Measurements from ENCODE around the gene TCEAL4.
"Not testable (repeated sequence)": the region's sequence is repeated elsewhere in the genome, so short reads cannot be mapped to it uniquely, and the experiment has no call there.

TCEAL4 gene

GRCh38 chrX:103585411-103586313, at the start of gene TCEAL4:
Gene TCEAL4, plus strand, starts transcription at chrX:103585515. Its CDS starts 1,161 bp downstream, at chrX:103586676.
- DNase-seq = no peak

GRCh38 chrX:103536071-103536470, 49.2 kb upstream of the TCEAL4 start:
- no peak for DNase-seq

DNA sequence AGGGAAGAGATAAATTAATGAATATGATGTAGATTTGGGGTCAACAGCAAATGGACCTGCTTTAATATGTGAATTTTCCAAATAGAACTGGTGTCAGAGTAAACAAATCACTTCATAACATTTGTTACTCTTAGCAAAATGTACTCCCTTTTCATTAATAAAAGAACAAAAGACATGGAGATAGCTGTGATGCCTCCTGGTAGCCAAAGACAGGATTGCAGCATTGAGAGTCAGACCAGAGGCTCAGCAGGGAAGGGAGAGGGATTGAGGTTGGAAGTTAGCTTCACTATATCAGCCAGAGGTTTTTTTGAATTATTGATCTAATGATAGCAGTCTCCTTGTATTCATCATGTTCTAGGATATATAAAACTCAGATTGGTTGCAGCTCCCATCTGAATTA, 48.6 kb upstream of the TCEAL4 start:
- DNase-seq = no peak

GRCh38 chrX:103537871-103538387, 47.4 kb upstream of the TCEAL4 start:
- no peak for DNase-seq

DNA sequence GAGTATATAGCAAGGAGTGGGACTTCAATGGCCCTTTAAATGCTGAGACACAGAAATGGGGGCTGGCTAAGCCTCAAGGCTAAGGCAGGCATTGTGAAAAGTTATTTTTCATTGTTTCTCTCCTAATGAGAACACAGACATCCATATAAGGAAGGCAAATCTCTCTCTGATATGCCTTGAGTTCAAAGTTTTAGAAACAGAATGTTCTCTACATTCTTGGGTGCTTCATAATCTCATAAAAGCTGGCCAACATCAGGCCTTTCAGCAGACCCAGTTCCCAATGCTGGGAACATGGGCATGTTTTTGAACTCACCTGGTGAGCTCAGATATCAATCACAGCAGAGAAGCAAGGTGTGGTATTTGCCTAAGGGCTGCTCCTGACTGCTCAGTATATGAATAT, 46.6 kb upstream of the TCEAL4 start:
- DNase-seq = no peak

DNA sequence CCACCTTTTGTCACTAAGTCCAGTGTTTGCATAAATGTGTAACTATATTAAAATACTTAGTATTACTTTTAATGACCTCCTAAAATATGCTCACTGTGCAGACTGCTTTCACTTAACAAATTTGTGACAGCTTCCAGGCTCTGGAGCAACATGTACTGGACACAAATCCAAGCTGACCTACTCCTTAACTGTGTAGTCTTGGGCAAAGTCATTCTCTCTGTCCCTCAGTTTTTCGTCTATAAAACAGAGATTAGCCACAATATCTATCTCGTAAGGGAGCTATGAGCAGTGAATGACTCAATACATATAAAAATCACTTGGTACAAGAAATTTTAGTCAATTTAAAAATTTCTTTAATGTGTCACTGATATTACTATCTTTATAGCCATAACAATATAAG, 45.6 kb upstream of the TCEAL4 start:
- no peak for DNase-seq

- DNase-seq = no peak
These were observed 45.2 kb upstream of the TCEAL4 start for GRCh38 chrX:103540145-103540544.

- DNase-seq = no peak
These were observed 35.4 kb upstream of the TCEAL4 start for GRCh38 chrX:103549916-103550315.

GRCh38 chrX:103550415-103551051, 34.8 kb upstream of the TCEAL4 start:
- DNase-seq = no peak

DNA sequence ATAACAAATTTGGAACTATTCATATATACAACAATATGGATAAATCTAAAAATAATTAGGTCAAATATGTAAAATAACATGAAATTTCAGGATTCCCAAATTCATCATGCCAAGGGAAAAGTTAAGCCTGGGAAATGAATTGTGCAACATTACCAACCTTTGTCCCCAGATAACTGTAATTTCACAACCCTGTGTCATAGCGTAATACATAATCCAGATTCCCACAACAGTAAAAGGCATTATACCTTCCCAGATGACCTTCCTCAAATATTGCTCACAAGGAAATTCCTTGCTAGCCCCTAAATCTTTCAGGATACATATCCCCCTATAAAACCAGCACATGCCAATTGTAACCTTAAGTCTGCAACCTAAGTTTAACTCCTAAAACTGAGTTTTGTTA, 33.1 kb upstream of the TCEAL4 start:
- DNase-seq = no peak

GRCh38 chrX:103554687-103555424, 30.5 kb upstream of the TCEAL4 start:
- DNase-seq = no peak

DNA sequence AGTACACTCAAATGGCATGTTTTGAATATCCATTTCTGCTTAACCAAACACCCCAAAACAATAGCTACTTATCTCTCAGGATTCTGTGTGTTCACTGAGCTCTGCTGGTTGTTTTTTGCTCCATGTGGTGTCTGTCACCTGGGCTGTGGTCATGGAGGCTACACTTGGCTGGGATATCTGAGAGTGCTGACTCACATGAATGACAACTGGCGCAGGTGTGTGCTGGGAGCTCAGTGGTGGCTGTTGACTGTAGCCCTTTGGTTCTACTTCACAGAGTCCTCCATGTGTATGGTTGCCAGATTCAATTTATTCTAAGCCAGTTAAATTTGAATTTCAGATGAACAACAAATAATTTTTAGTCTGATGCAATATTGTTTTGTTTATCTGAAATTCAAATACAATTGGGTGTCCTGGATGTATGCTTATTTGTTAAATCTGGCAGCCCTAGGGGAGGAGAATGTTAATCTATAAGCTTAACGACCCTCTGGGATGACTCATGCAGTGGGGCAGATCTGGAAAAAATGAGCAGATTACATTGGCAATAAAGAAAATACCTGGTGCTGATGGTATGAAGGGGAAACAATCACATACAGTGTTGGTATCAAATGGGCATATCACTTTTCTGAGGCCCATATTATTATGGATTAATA, 28.2 kb upstream of the TCEAL4 start:
- no peak for DNase-seq

DNA sequence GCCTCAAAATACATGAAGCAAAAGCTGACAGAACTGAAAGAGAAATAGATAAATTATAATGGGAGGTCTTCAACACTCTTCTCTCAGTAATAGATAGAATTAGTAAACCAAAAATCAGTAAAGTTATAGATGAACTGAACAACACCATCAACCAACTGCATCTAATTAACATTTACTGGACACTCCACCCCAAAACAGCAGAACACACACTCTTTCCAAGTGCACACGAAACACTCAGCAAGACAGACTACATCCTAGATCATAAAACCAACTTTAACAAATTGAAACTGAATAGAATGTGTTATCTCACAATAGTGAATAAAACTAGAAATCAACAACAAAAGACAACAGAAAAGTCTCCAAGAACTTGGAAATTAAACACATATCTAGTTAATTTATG, 25.1 kb upstream of the TCEAL4 start:
- DNase-seq = no peak

- DNase-seq = no peak
These were observed 22.5 kb upstream of the TCEAL4 start for GRCh38 chrX:103562801-103563200.

DNA sequence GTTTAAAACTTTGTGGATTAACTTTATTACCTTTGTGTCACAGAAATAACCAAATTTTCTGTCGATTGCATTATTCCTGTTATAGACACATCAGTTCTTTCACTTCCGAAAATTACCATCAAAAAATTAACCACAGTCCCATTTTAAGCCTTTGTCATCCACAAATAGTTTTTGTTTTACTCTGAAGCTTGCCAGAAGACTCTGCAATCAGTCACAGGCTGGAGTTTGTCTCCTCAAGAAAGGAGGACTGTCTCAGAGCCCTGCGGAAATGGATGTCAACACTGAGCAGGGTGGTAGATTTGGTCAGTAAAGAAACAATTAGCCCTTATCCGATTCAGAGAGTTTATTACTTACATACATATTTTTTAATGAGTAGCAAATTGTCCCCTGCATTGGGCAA, 20.1 kb upstream of the TCEAL4 start:
- DNase-seq = no peak

GRCh38 chrX:103565752-103566151, 19.6 kb upstream of the TCEAL4 start:
- DNase-seq = no peak

DNA sequence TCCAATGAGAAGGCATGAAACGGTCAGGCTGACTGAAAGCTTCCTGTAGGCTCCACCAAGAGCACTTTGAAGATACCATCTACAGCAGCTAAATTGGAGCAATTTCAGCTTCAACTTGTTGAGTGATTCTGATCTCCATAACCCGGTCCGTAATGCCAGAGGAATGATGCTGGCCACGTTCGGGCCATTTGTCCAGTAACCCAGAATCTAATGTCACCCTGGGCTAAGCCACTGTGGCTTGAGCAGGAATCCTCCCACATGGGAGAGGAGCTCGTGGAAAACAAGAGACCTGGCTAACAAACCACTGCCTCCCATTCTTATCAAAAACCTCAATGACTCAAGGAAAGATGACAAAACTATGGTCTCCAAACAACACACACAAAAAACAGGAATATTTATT, 14.2 kb upstream of the TCEAL4 start:
- no peak for DNase-seq

DNA sequence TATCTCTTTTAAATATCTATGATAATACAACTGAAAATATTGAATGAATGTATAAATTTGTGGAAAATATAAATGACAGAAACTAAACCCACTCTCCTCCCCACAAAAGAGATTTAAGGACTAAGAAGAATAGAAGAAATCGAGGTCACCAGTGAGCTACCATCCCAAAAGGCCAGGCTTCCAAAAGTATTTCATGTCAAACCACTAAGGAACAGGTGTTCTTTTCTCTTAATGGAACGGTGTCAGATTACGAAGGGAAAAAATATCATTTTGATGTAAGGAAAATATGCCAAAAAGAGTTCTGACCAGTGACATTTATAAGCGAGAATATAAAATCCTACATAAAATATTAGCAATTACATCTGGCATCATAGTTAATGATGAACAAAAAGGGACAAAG, 13.6 kb upstream of the TCEAL4 start:
- no peak for DNase-seq

DNA sequence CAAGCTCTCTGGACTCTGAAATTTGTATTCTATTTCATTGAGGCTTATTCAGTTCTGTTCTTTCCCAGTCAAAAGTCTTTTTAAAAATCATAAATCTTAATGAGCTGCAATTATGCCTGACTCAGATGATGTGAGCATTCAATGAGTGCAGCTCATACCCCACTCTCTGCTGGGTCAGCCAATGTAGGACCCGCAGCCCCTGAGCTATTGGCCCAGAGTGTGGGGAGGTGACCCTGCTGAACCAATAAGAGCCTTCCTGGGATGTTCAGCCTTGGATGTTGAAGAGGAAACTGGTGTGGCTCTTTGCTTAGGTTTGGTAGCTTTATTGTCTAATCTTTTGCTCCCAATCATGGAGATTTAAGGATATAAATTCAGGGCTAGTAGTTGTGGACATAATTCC, 12.1 kb upstream of the TCEAL4 start:
- no peak for DNase-seq

- no peak for DNase-seq
These were observed 719 bp upstream of the TCEAL4 start for GRCh38 chrX:103584596-103584995.

DNA sequence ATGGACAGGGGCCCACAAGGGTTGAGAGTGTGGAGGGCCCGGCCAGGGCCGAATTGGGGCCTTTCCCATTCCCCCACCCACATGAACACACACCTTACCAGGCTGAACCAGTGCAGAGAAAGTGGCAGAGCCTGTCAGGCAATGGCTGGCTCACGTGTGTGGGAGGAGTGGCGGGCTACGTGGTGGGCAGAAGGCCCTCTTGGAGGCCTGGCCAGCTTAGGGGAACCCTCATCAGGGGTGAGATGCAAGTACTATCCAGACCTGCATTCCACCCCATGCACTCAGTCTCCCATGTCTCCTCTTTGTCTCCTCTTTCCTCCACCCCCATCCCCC, 965 bp downstream of the TCEAL4 start:
- DNase-seq = no peak

GRCh38 chrX:103586659-103587058, 1.3 kb downstream of the TCEAL4 start:
- DNase-seq = no peak

GRCh38 chrX:103592295-103592694, 7.0 kb downstream of the TCEAL4 start:
- DNase-seq = not testable (repeated sequence)

All from KG1 (cell line).